ENCODE measurements around the gene RET.

Gene RET

DNA sequence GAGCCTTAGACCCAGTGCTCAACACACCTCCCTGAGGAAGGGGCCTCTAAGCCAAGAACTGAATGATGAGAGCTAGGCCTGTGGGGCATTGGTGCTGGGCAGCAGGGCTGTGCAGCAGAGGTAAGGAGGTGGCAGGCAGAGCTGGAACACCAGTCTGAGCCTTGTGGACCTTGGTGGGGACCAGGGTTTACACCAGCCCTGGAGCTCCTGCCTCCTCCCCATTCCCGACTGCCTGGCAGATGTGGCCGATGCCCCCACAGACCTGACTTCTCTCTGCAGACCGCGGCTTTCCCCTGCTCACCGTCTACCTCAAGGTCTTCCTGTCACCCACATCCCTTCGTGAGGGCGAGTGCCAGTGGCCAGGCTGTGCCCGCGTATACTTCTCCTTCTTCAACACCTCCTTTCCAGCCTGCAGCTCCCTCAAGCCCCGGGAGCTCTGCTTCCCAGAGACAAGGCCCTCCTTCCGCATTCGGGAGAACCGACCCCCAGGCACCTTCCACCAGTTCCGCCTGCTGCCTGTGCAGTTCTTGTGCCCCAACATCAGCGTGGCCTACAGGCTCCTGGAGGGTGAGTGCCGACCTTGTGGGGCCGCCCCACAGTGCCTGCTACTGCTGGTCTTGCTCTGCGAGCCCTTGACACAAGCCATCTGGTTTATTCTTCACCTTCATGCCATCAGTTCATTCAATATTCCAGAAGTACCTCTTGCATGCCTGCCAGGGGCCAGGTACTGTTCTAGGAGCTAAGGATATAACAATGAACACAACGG lies 25.4 kb downstream of the RET start:
- H3K4me3 ChIP-seq (ENCODE audit: low read depth in 1 of 2, low read length in 2 of 2) = no peak overlapping the region
- H3K9me3 ChIP-seq (ENCODE audit: insufficient read depth, low read length, severe bottlenecking) = no peaks in the 10 kb centered on the region
- no peaks in the 10 kb centered on the region for H3K36me3 ChIP-seq (ENCODE audit: insufficient read depth, low read length)
- peaks cover 8% of the 10 kb centered on the region for H3K4me1 ChIP-seq (ENCODE audit: insufficient read depth, low read length)
- no peak overlapping the region for H2AFZ ChIP-seq (ENCODE audit: low read depth, low read length)
- ATAC-seq (ENCODE audit: insufficient read depth, low read depth) = no peak
- no peaks in the 10 kb centered on the region for H4K20me1 ChIP-seq (ENCODE audit: insufficient read depth, low read length)
- no peak for TF ChIP-seq EZH2 (IDR thresholded peaks at IDR 0.05; ENCODE audit: borderline replicate concordance, low read depth, low read length, severe bottlenecking)
- TF ChIP-seq, protein P1, sequence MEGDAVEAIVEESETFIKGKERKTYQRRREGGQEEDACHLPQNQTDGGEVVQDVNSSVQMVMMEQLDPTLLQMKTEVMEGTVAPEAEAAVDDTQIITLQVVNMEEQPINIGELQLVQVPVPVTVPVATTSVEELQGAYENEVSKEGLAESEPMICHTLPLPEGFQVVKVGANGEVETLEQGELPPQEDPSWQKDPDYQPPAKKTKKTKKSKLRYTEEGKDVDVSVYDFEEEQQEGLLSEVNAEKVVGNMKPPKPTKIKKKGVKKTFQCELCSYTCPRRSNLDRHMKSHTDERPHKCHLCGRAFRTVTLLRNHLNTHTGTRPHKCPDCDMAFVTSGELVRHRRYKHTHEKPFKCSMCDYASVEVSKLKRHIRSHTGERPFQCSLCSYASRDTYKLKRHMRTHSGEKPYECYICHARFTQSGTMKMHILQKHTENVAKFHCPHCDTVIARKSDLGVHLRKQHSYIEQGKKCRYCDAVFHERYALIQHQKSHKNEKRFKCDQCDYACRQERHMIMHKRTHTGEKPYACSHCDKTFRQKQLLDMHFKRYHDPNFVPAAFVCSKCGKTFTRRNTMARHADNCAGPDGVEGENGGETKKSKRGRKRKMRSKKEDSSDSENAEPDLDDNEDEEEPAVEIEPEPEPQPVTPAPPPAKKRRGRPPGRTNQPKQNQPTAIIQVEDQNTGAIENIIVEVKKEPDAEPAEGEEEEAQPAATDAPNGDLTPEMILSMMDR (IDR thresholded peaks at IDR 0.05; ENCODE audit: borderline replicate concordance, extremely low read depth, low read length, poor library complexity, severe bottlenecking) = no peak
- no peak for DNase-seq
- H3K27ac ChIP-seq (ENCODE audit: low read length) = no peak overlapping the region
- no peak overlapping the region for H3K9ac ChIP-seq (ENCODE audit: low read depth, low read length)
- no peaks in the 10 kb centered on the region for H3K27me3 ChIP-seq (ENCODE audit: insufficient read depth, low read length, poor library complexity)
- H3K79me2 ChIP-seq (ENCODE audit: insufficient read depth, low read length) = no peaks in the 10 kb centered on the region
- H3K4me2 ChIP-seq (ENCODE audit: insufficient read depth, low read length) = no peak overlapping the region

GRCh38 chr10:43105102-43105955 lies 28.5 kb downstream of the RET start:
- no peaks in the 10 kb centered on the region for H3K79me2 ChIP-seq (ENCODE audit: insufficient read depth, low read length)
- H4K20me1 ChIP-seq (ENCODE audit: insufficient read depth, low read length) = no peaks in the 10 kb centered on the region
- no peak for TF ChIP-seq EZH2 (IDR thresholded peaks at IDR 0.05; ENCODE audit: borderline replicate concordance, low read depth, low read length, severe bottlenecking)
- TF ChIP-seq, protein P1 (IDR thresholded peaks at IDR 0.05; ENCODE audit: borderline replicate concordance, extremely low read depth, low read length, poor library complexity, severe bottlenecking) = peak; percentile 98
- H3K36me3 ChIP-seq (ENCODE audit: insufficient read depth, low read length) = no peaks in the 10 kb centered on the region
- ATAC-seq (ENCODE audit: insufficient read depth, low read depth) (peak; percentile 94), DNase-seq (peak; percentile 70)
- peak overlapping the region in 1 of 2 experiments; percentile 29; a peak in 1 of 4 replicates for H3K4me3 ChIP-seq (ENCODE audit: low read depth in 1 of 2, low read length in 2 of 2)
- H3K9me3 ChIP-seq (ENCODE audit: insufficient read depth, low read length, severe bottlenecking) = no peaks in the 10 kb centered on the region
- H3K27me3 ChIP-seq (ENCODE audit: insufficient read depth, low read length, poor library complexity) = no peaks in the 10 kb centered on the region
- no peak overlapping the region for H3K9ac ChIP-seq (ENCODE audit: low read depth, low read length)
- H3K27ac ChIP-seq (ENCODE audit: low read length) = no peak overlapping the region
- H2AFZ ChIP-seq (ENCODE audit: low read depth, low read length) = peak overlapping the region; percentile 59
- H3K4me2 ChIP-seq (ENCODE audit: insufficient read depth, low read length) = peak overlapping the region; percentile 59
- H3K4me1 ChIP-seq (ENCODE audit: insufficient read depth, low read length) = peaks cover 8% of the 10 kb centered on the region

GRCh38 chr10:43105956-43106229 lies 29.0 kb downstream of the RET start:
- H2AFZ ChIP-seq (ENCODE audit: low read depth, low read length) = peak overlapping the region; percentile 59
- no peak for TF ChIP-seq EZH2 (IDR thresholded peaks at IDR 0.05; ENCODE audit: borderline replicate concordance, low read depth, low read length, severe bottlenecking)
- TF ChIP-seq, protein P1 (IDR thresholded peaks at IDR 0.05; ENCODE audit: borderline replicate concordance, extremely low read depth, low read length, poor library complexity, severe bottlenecking) = no peak
- no peaks in the 10 kb centered on the region for H3K27me3 ChIP-seq (ENCODE audit: insufficient read depth, low read length, poor library complexity)
- no peak for DNase-seq
- no peaks in the 10 kb centered on the region for H3K9me3 ChIP-seq (ENCODE audit: insufficient read depth, low read length, severe bottlenecking)
- H3K4me1 ChIP-seq (ENCODE audit: insufficient read depth, low read length) = peaks cover 8% of the 10 kb centered on the region
- H3K27ac ChIP-seq (ENCODE audit: low read length) = no peak overlapping the region
- no peaks in the 10 kb centered on the region for H3K79me2 ChIP-seq (ENCODE audit: insufficient read depth, low read length)
- peak overlapping the region; percentile 59; the same call in 1 of the 2 replicates for H3K4me2 ChIP-seq (ENCODE audit: insufficient read depth, low read length)
- H4K20me1 ChIP-seq (ENCODE audit: insufficient read depth, low read length) = no peaks in the 10 kb centered on the region
- H3K9ac ChIP-seq (ENCODE audit: low read depth, low read length) = no peak overlapping the region
- H3K36me3 ChIP-seq (ENCODE audit: insufficient read depth, low read length) = no peaks in the 10 kb centered on the region
- ATAC-seq (ENCODE audit: insufficient read depth, low read depth) = no peak
- no peak overlapping the region for H3K4me3 ChIP-seq (ENCODE audit: low read depth in 1 of 2, low read length in 2 of 2)

Data from DND-41 (cell line).